GM18868 (cell line): Measurements from ENCODE around the gene CKMT2.

Experiments used
- ATAC-seq: cut with Tn5 transposase; IDR thresholded peaks from one replicate; pipeline ENCODE4 v1.9.1; 2021; ENCODE audit warnings: mild to moderate bottlenecking, moderate library complexity; ENCODE audit not compliant: unreplicated experiment

Gene CKMT2

DNA sequence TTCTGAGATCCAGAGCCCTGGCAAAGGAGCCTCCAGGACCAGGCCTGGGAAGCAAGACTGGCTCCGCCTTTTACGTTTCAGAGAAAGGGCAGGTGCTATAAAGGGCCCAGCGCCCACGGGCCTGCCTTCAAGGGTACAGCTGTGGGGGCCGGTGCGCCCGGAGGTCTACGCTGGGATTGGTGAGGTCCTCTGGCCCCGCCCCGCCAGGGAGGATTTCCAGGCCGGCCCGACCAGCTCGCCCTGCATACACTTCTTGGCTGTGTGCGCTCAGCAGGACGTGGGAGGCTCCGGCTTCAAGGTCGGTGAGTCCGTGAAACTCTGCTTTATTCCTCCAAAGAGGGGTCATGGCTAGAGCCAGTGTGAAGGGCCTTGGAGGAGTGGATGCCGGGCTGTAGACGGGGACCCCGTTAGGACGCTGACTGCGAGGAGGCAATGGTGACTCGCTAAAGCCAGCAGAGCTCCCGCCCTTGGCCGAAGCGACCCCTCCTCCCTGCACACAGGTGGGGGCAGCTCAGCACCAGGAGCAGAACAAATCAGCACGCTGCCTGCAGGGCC is at the start of gene CKMT2:
Gene CKMT2, plus strand, starts transcription at position 243 of the 555 bp plus-strand sequence. CDS start 17,811 bp downstream, outside the sequence.
- no peak for ATAC-seq

DNA sequence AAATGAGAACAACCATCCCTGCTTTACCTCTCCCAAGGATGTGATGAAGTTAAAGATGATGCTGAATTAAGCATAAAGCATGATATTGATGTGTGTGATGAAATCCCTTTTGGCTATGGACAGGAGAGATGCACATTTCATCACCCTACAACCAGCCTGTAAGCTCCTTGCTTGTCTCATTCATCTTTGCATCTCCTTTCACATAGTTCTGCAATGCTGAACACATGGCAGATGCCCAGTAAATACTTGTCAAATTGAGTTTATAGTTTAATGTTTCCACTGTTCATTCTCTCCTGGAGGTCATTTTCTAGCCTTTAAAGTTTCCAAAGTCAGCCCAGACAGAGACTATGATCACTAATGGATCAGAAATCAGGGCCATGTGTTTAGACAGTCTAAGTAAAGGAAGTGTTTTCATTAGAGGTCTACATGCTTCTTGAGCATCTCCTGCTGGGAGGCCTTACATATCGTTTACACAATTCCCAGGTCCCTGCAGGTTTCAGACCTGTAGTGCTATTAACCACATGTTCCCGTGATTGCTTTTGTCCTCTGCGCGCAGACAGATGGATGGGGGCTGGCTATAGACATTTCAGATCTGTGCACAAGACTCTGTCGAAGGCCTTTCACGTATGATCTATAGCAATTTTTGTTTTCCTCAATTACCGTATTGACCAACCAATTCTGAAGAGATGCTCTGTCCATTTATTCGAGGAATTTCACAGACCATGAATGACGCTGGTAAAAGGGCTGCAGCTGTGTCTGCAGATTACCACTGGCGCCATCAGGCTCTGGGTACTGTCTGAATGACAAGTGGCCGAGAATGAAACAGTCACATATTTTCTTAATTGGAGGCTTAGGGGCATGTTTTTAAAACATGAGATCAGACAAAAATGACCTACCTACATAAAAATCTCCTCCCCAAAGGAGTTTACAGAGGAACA is 49.0 kb upstream of the CKMT2 start:
- ATAC-seq: no peak

DNA sequence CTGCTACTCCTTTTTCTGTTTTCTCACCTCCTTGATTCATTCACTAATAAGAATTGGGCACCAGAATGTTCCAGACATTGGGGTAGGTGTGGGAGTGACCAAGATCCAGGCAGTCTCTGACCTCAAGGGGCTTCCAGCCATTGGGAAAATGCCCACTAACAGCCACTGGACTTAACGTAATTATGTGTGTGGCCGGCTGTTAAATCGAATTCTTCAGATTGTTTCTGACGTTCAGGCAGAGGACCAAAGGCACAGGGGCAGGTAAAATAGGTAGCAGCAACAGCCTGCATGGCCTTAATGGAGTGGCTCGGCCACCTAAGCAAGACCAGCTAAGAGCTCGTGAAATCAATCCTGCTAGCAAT is 48.4 kb upstream of the CKMT2 start:
- ATAC-seq: no peak

DNA sequence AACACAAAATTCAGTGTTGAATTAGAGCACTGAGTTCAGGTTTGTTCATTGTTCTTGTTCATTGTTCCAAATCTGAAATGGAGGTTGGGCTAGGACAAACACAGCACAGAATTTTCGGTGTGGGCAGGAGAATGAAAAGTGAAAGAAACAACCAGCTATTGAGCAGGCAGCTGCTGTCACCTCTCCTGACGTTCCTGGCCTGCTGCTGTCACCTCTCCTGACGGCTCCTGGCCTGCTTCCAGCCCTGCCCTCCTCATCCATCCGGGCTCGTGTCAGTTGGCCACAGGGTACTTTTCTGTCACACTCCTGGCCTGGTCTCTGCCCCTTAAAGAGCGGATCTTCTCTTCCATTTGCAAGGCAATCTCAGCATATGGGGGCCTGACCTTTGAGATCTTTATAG is 45.2 kb upstream of the CKMT2 start:
- no peak for ATAC-seq

DNA sequence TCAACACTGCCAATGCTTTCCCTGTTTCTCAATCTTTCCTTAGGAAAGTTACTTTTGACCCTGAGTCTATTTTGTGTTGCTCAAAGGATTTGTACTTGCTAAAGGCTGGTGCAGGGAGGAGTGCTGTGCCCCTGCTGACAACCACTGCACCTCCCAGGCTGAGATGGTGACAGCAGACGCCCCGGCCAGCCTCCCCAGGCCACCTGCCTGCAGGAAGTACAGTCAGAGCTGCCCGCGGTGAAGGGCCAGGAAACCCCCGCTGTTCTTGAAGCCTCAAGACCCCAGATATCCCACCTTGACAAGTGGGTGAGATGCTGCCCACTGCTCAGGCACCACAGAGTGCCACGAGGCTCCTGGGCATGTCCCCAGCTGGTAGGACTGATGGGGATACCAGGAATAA is 44.2 kb upstream of the CKMT2 start:
- ATAC-seq: no peak

DNA sequence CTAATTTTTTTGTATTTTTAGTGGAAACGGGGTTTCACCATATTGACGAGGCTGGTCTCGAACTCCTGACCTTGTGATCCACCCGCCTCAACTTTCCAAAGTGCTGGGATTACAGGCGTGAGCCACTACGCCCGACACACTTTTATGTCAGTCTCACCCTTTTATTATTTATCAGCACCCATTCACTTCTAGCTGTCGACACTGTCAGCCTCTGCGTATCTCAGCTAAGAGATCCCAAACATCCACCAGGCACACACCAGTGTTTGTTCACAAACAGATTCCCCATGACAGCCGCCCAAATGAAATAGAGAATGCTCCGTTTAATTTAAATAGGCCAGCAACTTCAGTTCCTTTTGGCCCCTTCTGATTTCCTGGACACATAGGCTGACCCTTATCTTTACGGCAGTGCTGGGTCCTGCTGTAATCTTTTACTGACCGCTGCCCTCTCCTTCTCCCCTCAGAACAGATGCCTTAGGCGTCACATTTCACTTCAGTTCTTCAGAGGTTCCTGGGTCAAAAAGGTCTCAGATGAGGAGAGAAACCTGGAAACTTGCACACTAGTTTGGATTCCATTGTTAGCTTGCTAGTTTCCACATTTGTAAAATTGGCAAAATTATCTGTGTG is 43.1 kb upstream of the CKMT2 start:
- ATAC-seq: no peak

DNA sequence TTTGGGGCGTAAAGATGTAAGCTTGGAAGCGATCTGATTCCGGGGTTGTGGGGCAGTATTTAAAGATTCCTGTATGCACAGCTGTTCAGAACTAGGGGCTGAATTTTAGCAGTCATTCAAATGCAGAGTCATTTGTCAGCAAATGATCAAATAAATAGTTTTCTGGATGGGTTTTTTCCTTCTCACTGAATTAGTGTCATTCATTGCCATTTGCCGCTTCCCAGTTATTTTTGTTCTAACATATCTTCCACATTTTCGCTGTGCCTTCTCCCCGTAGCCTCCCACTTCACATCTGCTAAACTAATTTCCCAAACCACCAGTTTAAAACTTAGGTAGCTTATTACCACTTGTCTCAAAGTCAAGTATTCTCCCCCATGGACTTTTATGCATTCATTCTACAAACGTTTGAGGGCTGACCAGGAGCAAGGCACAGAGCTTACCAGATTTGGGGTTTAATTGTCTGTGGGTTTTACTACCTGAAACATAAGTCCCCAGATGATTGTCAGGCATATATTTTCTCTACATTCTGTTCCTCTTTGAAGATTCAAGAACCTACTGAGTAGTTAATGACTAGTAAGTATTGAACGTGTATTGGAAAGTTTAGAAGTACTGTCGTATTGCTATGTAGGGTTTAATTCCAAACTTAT is 41.3 kb upstream of the CKMT2 start:
- no peak for ATAC-seq

DNA sequence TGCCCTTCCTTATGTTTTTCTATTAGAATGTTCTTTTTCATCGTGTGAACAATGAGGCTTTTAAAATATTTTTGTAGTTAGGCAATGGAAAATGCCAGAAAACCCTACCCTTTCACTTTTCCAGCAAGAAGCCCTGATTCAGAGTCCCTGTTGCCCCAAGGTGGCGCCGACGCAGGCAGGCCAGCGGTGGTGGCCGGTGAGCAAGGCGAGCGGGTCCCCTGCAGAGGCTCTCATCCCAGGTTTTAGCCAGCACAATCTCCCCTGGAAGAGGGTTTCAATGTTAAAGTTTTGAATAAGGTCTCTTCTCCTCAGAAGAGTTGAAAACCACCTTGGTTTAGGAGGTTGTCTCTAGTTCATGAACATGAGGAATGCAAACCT is 40.8 kb upstream of the CKMT2 start:
- ATAC-seq: no peak

DNA sequence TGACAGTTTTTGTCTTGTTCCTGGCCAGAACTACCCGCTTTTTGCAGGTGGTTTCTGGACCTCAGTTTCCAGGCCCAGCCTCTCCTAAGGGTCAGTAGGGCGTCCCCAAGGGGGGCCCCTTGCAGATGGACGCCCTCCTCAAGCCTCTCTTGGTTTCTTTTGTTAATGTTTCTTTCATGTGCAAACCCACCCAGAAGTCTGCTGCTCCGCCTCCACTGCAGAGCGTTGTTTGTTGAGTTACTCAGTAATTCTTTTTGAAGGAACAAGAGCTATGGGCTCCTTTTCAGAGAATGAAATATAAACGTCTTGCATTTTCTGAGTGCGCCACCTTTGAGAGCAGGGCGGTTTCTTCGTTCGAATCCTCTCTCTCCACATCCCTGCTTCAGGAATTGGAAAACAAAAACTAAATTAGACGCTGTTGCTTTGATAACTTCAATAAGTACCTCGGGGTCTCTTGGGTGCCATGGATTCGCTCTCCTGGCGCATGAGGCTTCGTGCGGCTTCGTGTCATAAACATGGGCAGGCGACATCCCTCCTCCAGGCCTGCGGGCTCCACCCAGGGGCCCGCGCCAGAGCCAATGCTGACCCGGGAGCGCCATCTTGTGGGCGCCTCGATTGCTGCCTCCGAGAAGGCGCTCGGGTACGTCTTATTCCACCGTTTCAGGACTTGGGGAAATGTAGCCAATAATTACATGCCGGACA is 38.3 kb upstream of the CKMT2 start:
- ATAC-seq: peak; percentile 94

DNA sequence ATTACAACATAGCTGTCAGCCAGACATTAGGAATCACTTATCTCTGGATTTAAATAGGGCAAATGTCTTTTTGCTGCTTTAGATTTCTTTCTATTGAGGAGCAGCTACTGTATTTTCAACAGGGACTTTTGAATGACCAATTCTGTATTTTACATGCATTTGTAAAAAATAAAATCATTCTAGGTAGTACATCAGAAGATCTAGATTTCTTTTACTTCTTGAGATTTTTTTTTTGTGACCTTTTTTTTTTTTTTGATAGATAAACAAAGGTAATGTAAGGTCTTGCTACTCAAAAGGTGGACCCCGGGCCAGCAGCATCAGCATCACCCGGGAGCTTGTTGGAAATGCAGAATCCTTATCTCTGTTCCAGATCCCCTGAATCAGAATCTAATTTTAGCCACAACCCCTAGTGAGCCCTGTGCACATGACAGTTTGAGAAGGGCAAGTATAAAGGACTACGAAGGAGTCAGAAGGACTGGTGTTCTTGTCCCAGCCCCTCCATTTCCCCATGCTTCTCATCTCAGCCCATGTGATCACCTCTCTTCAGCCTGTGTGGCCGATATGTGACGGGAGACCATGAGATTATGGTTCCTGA is 37.7 kb upstream of the CKMT2 start:
- ATAC-seq: no peak

DNA sequence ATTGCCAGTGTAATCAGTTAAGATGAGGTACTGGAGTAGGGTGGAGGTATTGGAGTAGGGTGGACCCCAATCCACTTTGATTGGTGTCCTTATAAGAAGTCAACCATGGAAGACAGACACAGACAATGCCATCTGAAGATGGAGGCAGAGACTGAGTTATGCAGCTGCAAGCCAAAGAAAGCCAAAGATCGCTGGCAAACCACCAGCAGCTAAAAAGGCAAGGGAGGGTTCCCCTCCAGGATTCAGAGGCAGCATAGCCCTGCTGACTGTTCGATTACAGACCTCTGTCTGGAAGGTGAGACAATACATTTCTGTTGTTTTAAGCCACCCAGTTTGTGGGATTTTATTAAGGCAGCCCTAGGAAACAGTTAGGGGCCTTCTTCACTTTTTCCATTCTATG is 30.5 kb upstream of the CKMT2 start:
- no peak for ATAC-seq

DNA sequence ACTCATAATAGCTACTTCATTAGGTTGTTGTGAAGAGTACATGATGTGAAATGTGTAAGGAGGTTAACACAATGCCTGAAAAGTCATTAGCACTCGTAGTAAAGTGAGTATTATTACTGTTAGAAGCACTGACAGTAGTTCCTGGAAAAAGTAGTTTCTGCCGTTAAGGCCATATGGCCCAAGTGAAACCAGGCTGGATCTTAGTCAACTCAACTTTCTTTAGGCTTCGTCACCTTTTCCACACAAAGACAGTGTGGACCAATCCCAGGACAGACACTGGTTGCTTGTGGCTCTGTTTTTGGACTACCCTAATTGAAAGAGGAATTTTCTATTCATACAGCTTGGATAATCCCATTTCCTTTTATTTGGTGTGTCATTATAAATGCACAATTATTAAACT is 29.4 kb upstream of the CKMT2 start:
- ATAC-seq: no peak

DNA sequence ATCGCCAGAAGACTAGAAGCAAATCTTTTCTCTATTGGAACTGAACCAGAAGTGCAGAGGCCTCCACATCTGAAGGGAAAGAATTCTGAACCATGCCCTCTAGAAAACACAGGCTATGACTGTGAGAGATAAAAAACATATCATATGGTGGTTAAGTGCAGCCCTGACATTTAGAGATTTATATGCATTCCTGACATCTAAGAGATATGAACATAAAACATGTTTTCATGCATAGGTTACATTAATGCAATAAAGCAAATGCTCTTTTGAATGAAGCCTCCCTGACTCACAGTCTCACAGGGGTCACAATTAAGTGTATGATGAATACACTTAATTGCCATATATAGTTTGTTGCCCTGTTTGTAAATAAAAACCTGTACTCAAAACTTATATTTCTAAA is 28.9 kb upstream of the CKMT2 start:
- ATAC-seq: no peak

DNA sequence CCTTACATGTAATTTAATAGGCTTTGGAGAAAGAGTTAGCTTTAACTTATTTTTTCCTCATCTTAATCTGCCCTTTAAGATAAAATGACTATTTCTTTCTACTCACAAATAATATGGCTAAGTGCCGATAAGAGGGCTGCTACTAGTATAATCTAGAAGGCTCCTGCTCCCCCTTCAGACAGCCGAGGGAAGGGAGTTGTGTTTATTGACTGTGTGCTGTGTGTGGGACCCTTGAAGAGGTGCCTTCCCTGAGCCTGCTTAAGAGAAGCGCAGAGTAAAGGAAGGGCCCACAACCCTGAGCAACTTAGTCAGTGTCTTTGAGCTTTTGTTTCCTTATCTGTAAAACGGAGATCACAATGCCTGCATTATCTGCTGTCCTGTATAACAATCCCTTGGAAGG is 28.1 kb upstream of the CKMT2 start:
- ATAC-seq: no peak

DNA sequence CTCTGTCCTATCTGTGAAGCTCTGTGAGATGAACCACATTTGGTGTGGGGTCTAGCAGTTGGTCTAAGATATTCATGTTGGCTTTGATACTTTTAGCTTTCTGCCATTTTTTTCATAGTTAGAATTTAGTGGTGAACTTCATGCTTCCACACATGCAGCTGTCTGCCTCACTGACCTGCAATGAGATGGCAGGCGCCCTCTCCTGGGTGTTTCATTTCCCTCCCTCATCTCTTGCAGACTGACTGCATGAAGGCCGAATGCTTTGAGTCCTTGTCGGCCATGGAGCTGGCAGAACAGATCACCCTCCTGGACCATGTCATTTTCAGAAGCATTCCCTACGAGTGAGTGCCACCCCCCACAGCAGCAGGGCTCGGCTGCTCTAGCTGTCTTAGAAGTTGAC is 26.1 kb upstream of the CKMT2 start:
- ATAC-seq: no peak

DNA sequence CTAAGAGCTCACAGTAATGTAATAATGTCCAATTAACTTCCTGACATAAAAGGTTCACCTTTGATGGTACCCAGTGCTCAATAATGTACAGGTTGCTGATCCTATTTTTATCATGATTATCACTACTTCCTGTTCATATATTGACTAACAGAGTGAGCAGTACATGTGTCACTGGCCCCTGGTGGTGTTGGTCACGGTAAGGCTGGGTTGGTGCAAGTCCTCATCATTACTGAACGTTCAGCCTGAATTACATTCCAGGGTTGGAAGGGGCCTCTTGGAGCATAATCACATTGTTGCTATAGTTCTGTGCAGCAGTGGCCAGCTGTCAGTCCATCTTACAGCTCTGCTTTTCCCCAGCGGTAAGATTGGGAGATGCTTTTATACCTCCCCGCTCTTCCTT is 24.2 kb upstream of the CKMT2 start:
- ATAC-seq: no peak

DNA sequence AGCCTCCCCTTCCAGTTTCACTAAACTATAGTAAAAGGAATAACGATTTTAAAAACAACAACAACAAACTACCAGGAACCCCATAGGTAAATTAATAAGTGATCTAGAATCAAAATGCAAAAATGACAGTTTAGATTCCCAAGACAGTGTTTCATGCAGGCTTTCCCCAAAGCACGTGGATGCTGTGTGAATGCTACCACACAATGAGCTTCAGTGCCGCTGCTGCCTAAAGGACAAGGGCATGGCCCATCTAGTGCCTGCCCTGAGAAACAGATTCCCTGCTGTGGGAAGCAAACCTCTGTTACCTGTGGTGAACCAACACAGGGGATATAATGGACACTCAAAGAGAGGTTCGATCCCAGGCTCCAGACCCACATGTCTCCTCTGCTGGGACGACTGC is 23.7 kb upstream of the CKMT2 start:
- ATAC-seq: no peak

DNA sequence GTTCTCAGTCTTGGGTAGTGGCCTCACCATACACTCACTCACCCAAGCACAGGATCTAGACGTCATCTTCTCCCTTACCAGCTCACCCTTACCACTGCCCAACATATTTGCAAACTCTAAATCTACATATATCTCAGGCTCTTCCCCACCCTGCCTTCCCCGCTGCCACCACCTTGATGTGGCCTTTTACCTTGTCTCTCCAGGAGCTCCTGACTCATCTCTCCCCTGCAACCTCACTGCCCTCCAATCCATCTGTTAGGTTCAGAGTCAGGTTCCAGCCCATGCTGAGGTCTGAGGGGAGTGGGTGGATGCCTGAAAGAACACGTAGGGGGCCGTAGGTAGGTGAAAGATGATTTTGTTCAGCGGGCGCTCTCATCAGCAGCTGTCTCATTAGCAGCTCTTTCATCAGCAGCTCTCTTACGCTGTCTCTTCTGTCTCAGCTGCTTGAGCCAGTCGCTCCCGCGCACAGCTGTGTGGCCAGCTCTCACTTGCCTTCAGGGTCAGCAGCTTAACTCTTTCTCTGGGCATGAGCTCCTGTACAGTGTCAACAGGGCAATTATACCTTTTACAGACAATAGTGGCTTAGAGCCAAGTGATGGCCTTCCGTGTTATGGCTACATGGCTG is 23.1 kb upstream of the CKMT2 start:
- no peak for ATAC-seq

DNA sequence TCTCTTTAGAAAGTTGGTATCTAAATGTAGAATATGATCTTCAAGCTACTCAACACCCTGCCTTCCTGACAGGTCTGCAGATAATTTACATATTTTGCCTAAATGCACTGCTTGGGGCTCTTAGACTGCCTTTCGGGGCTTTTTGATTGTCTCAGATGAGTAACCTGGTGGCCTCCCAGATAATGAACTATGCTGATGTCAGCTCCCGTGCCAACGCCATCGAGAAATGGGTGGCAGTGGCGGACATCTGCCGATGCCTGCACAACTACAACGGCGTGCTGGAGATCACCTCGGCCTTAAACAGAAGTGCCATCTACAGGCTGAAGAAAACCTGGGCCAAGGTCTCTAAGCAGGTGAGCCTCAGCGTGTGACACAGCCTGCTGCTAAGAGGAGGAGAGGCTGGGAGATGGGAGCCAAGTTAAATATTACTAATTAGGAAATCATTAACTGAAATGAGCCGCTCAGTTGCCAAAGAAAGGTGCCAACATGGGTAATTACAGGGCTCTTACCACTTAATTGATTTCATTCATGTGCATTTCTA is 20.8 kb upstream of the CKMT2 start:
- ATAC-seq: peak; percentile 68

DNA sequence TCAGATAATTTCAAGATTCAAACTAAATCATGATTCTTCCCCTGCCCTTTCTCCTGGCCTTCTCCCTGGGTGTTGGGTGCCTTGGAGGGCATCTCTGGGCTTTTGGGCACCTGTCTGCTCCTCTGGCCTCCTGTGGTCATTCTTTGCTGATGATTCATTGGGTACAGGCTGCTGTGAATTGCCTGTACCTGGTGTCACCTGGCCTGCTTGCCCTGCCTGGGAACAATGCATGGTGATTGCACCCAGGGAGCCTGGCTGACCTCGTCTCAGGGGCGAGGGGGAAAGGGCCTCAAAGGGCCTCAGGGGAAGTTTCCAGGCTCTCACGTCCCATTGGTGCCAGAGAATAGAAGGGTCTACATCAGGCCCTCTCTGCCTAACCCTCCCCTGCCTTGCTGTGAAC is 20.1 kb upstream of the CKMT2 start:
- ATAC-seq: no peak
